ENCODE results near the gene TP73. TPM values are rescaled to one million over a fixed set of nuclear protein-coding genes. Genes with fewer than 3 reads are reported as not detected.

TP73 gene
- total RNA-seq, 1 experiment from 2014 or later, result 0.82 TPM

DNA sequence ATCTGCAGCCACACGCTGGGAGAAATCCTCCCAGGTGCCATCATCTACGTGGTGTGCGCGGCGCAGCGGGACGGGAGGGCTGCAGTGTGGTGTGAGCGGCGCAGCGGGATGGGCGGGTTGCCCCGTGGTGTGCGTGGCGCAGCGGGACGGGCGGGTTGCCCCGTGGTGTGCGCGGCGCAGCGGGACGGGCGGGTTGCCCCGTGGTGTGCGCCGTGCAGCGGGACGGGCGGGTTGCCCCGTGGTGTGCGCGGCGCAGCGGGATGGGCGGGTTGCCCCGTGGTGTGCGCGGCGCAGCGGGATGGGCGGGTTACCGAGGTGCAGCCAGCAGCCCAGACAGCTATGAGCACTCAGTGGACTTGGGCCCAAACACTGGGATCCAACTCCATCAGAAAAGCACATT, 7.1 kb upstream of the TP73 start:
- no peak overlapping the region for H3K4me3 Mint-ChIP-seq (ENCODE audit: unreplicated experiment)
- H3K27me3 Mint-ChIP-seq (ENCODE audit: insufficient read depth, unreplicated experiment), result no peaks in the 10 kb centered on the region
- peaks cover 23% of the 10 kb centered on the region for H3K36me3 Mint-ChIP-seq (ENCODE audit: insufficient read depth, unreplicated experiment)
- BruUV-seq (replicated peaks), result no TSS peak
- no peak overlapping the region for H3K27ac Mint-ChIP-seq (ENCODE audit: low read depth, unreplicated experiment)
- TF ChIP-seq CTCF (IDR thresholded peaks at IDR 0.05; ENCODE audit: unreplicated experiment), result no peak
- H3K4me1 Mint-ChIP-seq (ENCODE audit: insufficient read depth, unreplicated experiment), result peaks cover 7% of the 10 kb centered on the region
- ChIA-PET POLR2A (interaction anchor here (0.5 kb wide), 1 partner anchor 21 kb away, joined by 4 read pairs; no protein-coding TSS in a partner anchor), CTCF (interaction anchor here (0.6 kb wide), 1 partner anchor 1150 kb away, joined by 5 read pairs; no protein-coding TSS in a partner anchor)
- no peak for DNase-seq (ENCODE audit: unreplicated experiment)
- no peaks in the 10 kb centered on the region for H3K9me3 Mint-ChIP-seq (ENCODE audit: unreplicated experiment)
- intact Hi-C loops (cut with micrococcal nuclease), result no loop called here

GRCh38 chr1:3645666-3646355, 6.5 kb upstream of the TP73 start:
- no peaks in the 10 kb centered on the region for H3K9me3 Mint-ChIP-seq (ENCODE audit: unreplicated experiment)
- peaks cover 23% of the 10 kb centered on the region for H3K36me3 Mint-ChIP-seq (ENCODE audit: insufficient read depth, unreplicated experiment)
- CTCF ChIA-PET, result interaction anchor here (0.6 kb wide), 3 partner anchors 129 to 1151 kb away, joined by 3 to 5 read pairs (median 3); no protein-coding TSS in a partner anchor
- BruUV-seq (replicated peaks), result no TSS peak
- no peak for DNase-seq (ENCODE audit: unreplicated experiment)
- no peaks in the 10 kb centered on the region for H3K27me3 Mint-ChIP-seq (ENCODE audit: insufficient read depth, unreplicated experiment)
- intact Hi-C loops (cut with micrococcal nuclease), result no loop called here
- peaks cover 7% of the 10 kb centered on the region for H3K4me1 Mint-ChIP-seq (ENCODE audit: insufficient read depth, unreplicated experiment)
- TF ChIP-seq CTCF (IDR thresholded peaks at IDR 0.05; ENCODE audit: unreplicated experiment), result no peak
- no peak overlapping the region for H3K27ac Mint-ChIP-seq (ENCODE audit: low read depth, unreplicated experiment)
- POLR2A ChIA-PET, result interaction anchor here (0.5 kb wide), 1 partner anchor 21 kb away, joined by 4 read pairs; no protein-coding TSS in a partner anchor
- no peak overlapping the region for H3K4me3 Mint-ChIP-seq (ENCODE audit: unreplicated experiment)

DNA sequence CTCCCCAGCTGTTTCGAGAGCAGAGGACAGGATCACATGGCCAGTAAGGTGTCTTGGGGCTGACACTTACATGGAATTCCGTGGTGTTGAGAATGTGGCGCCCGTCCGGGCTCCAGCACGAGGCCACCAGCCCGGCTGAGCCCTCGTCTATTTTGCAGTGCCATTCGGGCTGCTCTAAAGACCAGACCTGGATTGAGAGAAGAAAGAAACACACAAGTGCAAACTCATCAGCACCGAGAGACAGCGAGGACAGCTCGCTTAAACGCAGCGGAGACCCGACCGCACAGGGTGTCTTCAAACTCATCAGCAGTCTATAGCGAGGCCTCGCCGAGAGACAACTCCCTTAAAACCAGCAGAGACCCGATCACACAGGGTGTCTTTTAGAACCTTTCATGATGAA, 5.7 kb upstream of the TP73 start:
- DNase-seq (ENCODE audit: unreplicated experiment), result no peak
- H3K9me3 Mint-ChIP-seq (ENCODE audit: unreplicated experiment), result no peaks in the 10 kb centered on the region
- BruUV-seq (replicated peaks), result no TSS peak
- ChIA-PET POLR2A (interaction anchor here (0.6 kb wide), 1 partner anchor 197 kb away, joined by 4 read pairs; no protein-coding TSS in a partner anchor), CTCF (interaction anchor here (0.6 to 1.4 kb wide), 2 partner anchors 129 to 193 kb away, joined by 3 read pairs; no protein-coding TSS in a partner anchor)
- no peak overlapping the region for H3K27ac Mint-ChIP-seq (ENCODE audit: low read depth, unreplicated experiment)
- peaks cover 23% of the 10 kb centered on the region for H3K36me3 Mint-ChIP-seq (ENCODE audit: insufficient read depth, unreplicated experiment)
- no peak overlapping the region for H3K4me3 Mint-ChIP-seq (ENCODE audit: unreplicated experiment)
- peaks cover 7% of the 10 kb centered on the region for H3K4me1 Mint-ChIP-seq (ENCODE audit: insufficient read depth, unreplicated experiment)
- intact Hi-C loops (cut with micrococcal nuclease), result no loop called here
- no peaks in the 10 kb centered on the region for H3K27me3 Mint-ChIP-seq (ENCODE audit: insufficient read depth, unreplicated experiment)
- TF ChIP-seq CTCF (IDR thresholded peaks at IDR 0.05; ENCODE audit: unreplicated experiment), result no peak

DNA sequence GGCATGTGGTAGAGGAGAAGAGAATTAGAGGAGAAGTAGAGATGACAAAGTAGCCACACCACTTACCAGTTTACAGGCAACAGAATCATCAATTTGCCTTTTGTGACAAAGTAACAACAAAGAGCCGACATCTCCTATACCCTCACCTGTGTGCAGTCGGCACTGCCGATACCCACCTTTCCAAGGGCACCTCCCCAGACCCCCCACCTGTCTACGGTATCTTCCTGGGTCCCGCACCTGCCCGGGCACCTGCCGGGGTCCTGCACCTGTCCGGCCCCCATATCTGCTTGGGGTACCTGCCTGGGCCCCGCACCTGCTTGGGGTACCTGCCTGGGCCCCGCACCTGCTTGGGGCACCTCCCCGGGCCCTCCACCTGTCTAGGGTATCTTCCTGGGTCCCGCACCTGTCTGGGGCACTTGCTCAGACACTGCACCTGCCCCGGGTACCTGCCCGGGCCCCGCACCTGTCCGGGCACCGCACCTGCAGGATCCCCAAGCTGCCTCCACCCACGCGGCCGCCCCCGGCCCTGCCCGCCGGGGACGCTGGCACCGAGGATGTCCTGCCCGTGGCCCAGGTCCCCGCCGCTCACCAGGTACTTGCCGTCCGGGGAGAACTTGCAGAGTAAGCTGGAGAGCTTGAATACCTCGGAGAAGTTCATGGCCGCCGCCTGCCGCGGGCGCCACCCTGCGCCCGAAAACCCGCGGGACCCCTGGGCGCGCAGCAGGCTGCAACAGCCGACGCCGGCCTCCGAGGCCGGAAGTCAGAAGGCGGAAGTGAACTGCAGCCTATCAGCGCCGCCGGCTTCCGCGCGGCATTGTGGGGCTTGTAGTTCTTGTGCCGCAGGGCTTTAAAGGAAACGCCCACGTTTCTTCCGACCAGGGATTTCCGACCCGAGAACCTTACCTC, 2.7 kb upstream of the TP73 start, which contains the start of gene WRAP73:
Gene WRAP73 (minus strand): TSS at position 762 of the 906 bp plus-strand sequence. CDS start 104 bp downstream, at position 658.
- TF ChIP-seq CTCF (IDR thresholded peaks at IDR 0.05; ENCODE audit: unreplicated experiment), result no peak
- ChIA-PET POLR2A (interaction anchor here (1.0 to 1.9 kb wide), 8 partner anchors 12 to 68 kb away, joined by 3 to 6 read pairs (median 4); no protein-coding TSS in a partner anchor), CTCF (interaction anchor here (0.6 to 2.2 kb wide), 6 partner anchors 14 to 121 kb away, joined by 3 to 6 read pairs (median 4); no protein-coding TSS in a partner anchor)
- no peaks in the 10 kb centered on the region for H3K9me3 Mint-ChIP-seq (ENCODE audit: unreplicated experiment)
- peak within 1 kb of the TSS; percentile 72 for H3K4me3 Mint-ChIP-seq (ENCODE audit: unreplicated experiment)
- no TSS peak for BruUV-seq (replicated peaks)
- no peak within 1 kb of the TSS for H3K27ac Mint-ChIP-seq (ENCODE audit: low read depth, unreplicated experiment)
- peaks cover 7% of the 10 kb centered on the region for H3K4me1 Mint-ChIP-seq (ENCODE audit: insufficient read depth, unreplicated experiment)
- peak; percentile 87 for DNase-seq (ENCODE audit: unreplicated experiment)
- intact Hi-C loops (cut with micrococcal nuclease), result loop anchor here (1.0 kb wide), 1 partner anchor 75 kb away; no protein-coding TSS in a partner anchor
- no peaks in the 10 kb centered on the region for H3K27me3 Mint-ChIP-seq (ENCODE audit: insufficient read depth, unreplicated experiment)
- peaks cover 15% of the 10 kb centered on the region for H3K36me3 Mint-ChIP-seq (ENCODE audit: insufficient read depth, unreplicated experiment)
